NT2/D1 (cell line): Measurements from ENCODE around the gene LHFPL3.

Experiments used
- DNase-seq: peaks from one replicate; pipeline ENCODE4 v3.0.0-alpha.2; 2011; ENCODE audit warnings: low read depth, low spot score
- H3K27me3 ChIP-seq: 2 replicates; pipeline ENCODE4 v1.6.0; 2011; ENCODE audit warnings: mild to moderate bottlenecking; ENCODE audit not compliant: insufficient read length, insufficient read depth
- H3K36me3 ChIP-seq: 2 replicates; pipeline ENCODE4 v1.6.1; 2011; ENCODE audit warnings: mild to moderate bottlenecking, low read length, mixed read lengths; ENCODE audit not compliant: insufficient read depth, insufficient read length
- H3K4me1 ChIP-seq: 2 replicates; pipeline ENCODE4 v1.5.1; 2011; ENCODE audit not compliant: insufficient read depth, insufficient read length
- H3K4me3 ChIP-seq: 2 replicates; pipeline ENCODE4 v1.5.1; 2011; ENCODE audit warnings: low read depth; ENCODE audit not compliant: insufficient read length
- H3K9ac ChIP-seq: 2 replicates; pipeline ENCODE4 v1.6.0; 2011; ENCODE audit warnings: low read depth; ENCODE audit not compliant: insufficient read length
- H3K9me3 ChIP-seq: 2 replicates; pipeline ENCODE4 v1.5.1; 2011; ENCODE audit warnings: mild to moderate bottlenecking, low read length; ENCODE audit not compliant: insufficient read depth
- SUZ12 ChIP-seq: IDR thresholded peaks from 2 replicates; pipeline ENCODE4 v1.6.1; 2011; ENCODE audit not compliant: insufficient read length, insufficient read depth; ENCODE audit errors: extremely low read depth
- YY1 ChIP-seq: IDR thresholded peaks from 2 replicates; pipeline ENCODE4 v1.6.1; 2011; ENCODE audit not compliant: insufficient read length, insufficient read depth
- ZNF274 ChIP-seq: IDR thresholded peaks from 2 replicates; pipeline ENCODE4 v1.6.1; 2011; ENCODE audit warnings: mild to moderate bottlenecking, low read depth, low read length

The LHFPL3 gene

GRCh38 chr7:104408371-104408770 lies 80.0 kb downstream of the LHFPL3 start:
- Histone ChIP-seq H3K4me1 (no peaks in the 10 kb centered on the region), H3K4me3 (no peak overlapping the region), H3K27me3 (no peaks in the 10 kb centered on the region), H3K9me3 (no peaks in the 10 kb centered on the region), H3K9ac (no peak overlapping the region), H3K36me3 (no peaks in the 10 kb centered on the region)
- TF ChIP-seq SUZ12, result no peak
- TF ChIP-seq YY1, result no peak
- no peak for TF ChIP-seq ZNF274
- no peak for DNase-seq

DNA sequence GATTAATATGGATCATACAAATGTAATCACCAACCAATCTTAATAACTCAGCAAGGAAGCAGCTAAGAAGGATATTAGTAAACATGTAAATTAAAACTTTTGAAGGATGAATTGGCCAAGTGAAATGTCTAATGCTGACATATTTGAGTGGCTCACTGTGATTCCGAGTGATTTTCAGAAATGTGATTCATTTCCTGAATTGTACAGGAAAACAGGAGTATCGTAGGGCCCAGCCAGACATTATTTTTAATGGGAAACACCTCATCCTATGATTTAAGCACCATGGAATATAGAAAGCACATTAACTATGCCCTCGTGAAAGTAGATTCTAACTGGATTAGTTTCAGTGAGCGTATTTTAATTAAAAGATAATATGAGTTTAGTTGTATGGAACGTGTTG lies 82.3 kb downstream of the LHFPL3 start:
- Histone ChIP-seq H3K4me1 (no peaks in the 10 kb centered on the region), H3K27me3 (no peaks in the 10 kb centered on the region), H3K9ac (no peak overlapping the region), H3K9me3 (no peaks in the 10 kb centered on the region), H3K36me3 (no peaks in the 10 kb centered on the region), H3K4me3 (no peak overlapping the region)
- TF ChIP-seq SUZ12 (no peak), ZNF274 (no peak), YY1 (no peak)
- no peak for DNase-seq

DNA sequence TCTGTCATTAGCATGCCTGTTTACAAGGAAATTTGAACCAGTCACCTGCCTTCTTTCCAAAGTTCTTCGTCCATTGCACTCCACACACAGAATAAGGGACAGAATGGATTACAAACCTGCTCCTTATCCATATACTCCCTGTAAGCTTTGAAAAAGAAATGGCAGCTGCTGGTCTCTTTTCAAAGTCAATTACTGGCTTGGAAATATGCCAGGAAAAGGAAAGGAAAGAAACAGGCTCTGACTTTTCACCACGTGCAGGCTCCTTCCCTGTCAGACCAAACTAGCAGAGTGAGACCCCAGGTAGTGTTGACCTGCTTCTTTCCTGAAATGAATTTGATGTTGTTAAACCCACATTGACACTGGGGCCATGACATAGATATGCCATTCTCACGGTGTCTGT lies 84.5 kb downstream of the LHFPL3 start:
- Histone ChIP-seq H3K27me3 (no peaks in the 10 kb centered on the region), H3K36me3 (no peaks in the 10 kb centered on the region), H3K9me3 (no peaks in the 10 kb centered on the region), H3K9ac (no peak overlapping the region), H3K4me1 (no peaks in the 10 kb centered on the region), H3K4me3 (no peak overlapping the region)
- no peak for TF ChIP-seq YY1
- TF ChIP-seq SUZ12, result no peak
- TF ChIP-seq ZNF274, result no peak
- no peak for DNase-seq

GRCh38 chr7:104414216-104414615 lies 85.8 kb downstream of the LHFPL3 start:
- no peaks in the 10 kb centered on the region for H3K27me3 ChIP-seq
- H3K4me3 ChIP-seq, result no peak overlapping the region
- H3K36me3 ChIP-seq, result no peaks in the 10 kb centered on the region

DNA sequence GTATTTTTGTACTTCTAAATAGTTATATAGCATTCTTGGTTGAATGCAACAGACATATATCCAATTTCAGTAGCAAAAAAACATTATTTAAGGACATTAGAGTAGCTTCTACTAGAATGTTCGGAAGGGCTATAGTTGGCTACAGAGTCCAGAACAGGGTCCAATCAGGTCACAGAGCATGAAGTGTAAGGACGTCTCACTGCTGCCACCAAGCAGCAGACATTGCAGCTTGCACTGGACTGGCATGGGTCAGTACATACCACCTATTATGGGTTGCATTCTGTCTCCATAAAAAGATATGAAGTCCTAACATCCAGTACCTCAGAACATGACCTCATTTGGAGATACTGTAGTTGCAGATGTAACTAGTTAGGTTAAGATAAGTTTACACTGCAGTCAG lies 87.3 kb downstream of the LHFPL3 start:
- no peaks in the 10 kb centered on the region for H3K4me1 ChIP-seq
- no peaks in the 10 kb centered on the region for H3K36me3 ChIP-seq
- no peaks in the 10 kb centered on the region for H3K27me3 ChIP-seq
- H3K9me3 ChIP-seq, result no peaks in the 10 kb centered on the region
- no peak overlapping the region for H3K4me3 ChIP-seq
- no peak for TF ChIP-seq ZNF274
- no peak for TF ChIP-seq YY1
- TF ChIP-seq SUZ12, result no peak
- DNase-seq, result no peak
- no peak overlapping the region for H3K9ac ChIP-seq

More at GRCh38 chr7:104414216-104414615, 85.8 kb downstream of the LHFPL3 start:
- H3K4me1 ChIP-seq, result no peaks in the 10 kb centered on the region
- H3K9me3 ChIP-seq, result no peaks in the 10 kb centered on the region
- H3K9ac ChIP-seq, result no peak overlapping the region
- no peak for DNase-seq
- TF ChIP-seq SUZ12 (no peak), ZNF274 (no peak), YY1 (no peak)

- no peak for DNase-seq
- H3K9ac ChIP-seq, result no peak overlapping the region
- H3K27me3 ChIP-seq, result no peaks in the 10 kb centered on the region
- no peaks in the 10 kb centered on the region for H3K4me1 ChIP-seq
- H3K36me3 ChIP-seq, result no peaks in the 10 kb centered on the region
- TF ChIP-seq ZNF274, result no peak
- no peak for TF ChIP-seq SUZ12
- TF ChIP-seq YY1, result no peak
- H3K9me3 ChIP-seq, result no peaks in the 10 kb centered on the region
- H3K4me3 ChIP-seq, result no peak overlapping the region
These were observed 88.5 kb downstream of the LHFPL3 start for GRCh38 chr7:104416866-104417393.

DNA sequence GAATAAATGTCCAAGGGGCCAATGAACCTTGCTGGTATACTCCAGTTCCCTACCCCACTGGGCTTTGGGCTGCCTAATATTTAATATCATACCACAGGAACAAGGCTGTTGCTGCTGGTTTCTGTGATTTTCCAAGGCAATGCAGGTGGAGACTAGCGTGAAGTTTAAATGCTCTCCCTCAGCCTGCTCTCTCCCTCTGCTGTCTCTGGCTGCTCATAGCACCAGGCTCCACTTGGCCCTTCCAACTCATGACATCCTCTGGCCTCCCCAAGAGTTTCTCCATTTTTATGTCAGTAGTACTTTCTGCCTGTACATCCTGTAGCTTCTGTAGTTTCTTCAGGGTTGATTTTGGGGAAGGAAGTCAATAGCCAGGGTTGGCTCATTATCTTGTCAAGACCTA lies 103.5 kb downstream of the LHFPL3 start:
- H3K9me3 ChIP-seq, result no peaks in the 10 kb centered on the region
- H3K4me3 ChIP-seq, result no peak overlapping the region
- H3K36me3 ChIP-seq, result no peaks in the 10 kb centered on the region
- no peak for TF ChIP-seq SUZ12
- no peaks in the 10 kb centered on the region for H3K4me1 ChIP-seq
- no peak for DNase-seq
- H3K9ac ChIP-seq, result no peak overlapping the region
- no peaks in the 10 kb centered on the region for H3K27me3 ChIP-seq

- DNase-seq, result no peak
- Histone ChIP-seq H3K4me3 (no peak overlapping the region), H3K9ac (no peak overlapping the region), H3K27me3 (no peaks in the 10 kb centered on the region), H3K4me1 (no peaks in the 10 kb centered on the region), H3K36me3 (no peaks in the 10 kb centered on the region), H3K9me3 (no peaks in the 10 kb centered on the region)
- TF ChIP-seq SUZ12, result no peak
- TF ChIP-seq ZNF274, result no peak
- no peak for TF ChIP-seq YY1
These were observed 105.7 kb downstream of the LHFPL3 start for GRCh38 chr7:104434129-104434528.
